Endothelial cell (in vitro differentiated cells): ENCODE measurements around the gene RIN1. TPM values are rescaled to one million over a fixed set of nuclear protein-coding genes. Genes with fewer than 3 reads are reported as not detected.
"Not testable (repeated sequence)": the region's sequence is repeated elsewhere in the genome, so short reads cannot be mapped to it uniquely, and the experiment has no call there.

ENCODE experiments used
- DNase-seq: peaks from one replicate; pipeline ENCODE4 v3.0.0; 2021; ENCODE audit warnings: low spot score
- H3K27ac Mint-ChIP-seq: one replicate; pipeline ENCODE4 v1.8.0; 2021; ENCODE audit warnings: mixed read lengths, inconsistent platforms; ENCODE audit not compliant: unreplicated experiment
- H3K27me3 Mint-ChIP-seq: one replicate; pipeline ENCODE4 v1.8.0; 2021; ENCODE audit warnings: mild to moderate bottlenecking, moderate library complexity, mixed read lengths, inconsistent platforms; ENCODE audit not compliant: unreplicated experiment
- H3K36me3 Mint-ChIP-seq: one replicate; pipeline ENCODE4 v1.8.0; 2021; ENCODE audit warnings: mild to moderate bottlenecking, low read depth, mixed read lengths, inconsistent platforms; ENCODE audit not compliant: unreplicated experiment
- H3K4me1 Mint-ChIP-seq: one replicate; pipeline ENCODE4 v1.8.0; 2021; ENCODE audit warnings: mild to moderate bottlenecking, mixed read lengths, inconsistent platforms; ENCODE audit not compliant: unreplicated experiment
- H3K4me3 Mint-ChIP-seq: one replicate; pipeline ENCODE4 v1.8.0; 2021; ENCODE audit warnings: mild to moderate bottlenecking, mixed read lengths, inconsistent platforms; ENCODE audit not compliant: unreplicated experiment
- H3K9me3 Mint-ChIP-seq: one replicate; pipeline ENCODE4 v1.8.0; 2021; ENCODE audit warnings: mixed read lengths, inconsistent platforms; ENCODE audit not compliant: unreplicated experiment
- CTCF ChIP-seq: fragments of 200-600 bp; sonication (generic); IDR thresholded peaks from one replicate; pipeline ENCODE4 v1.5.0; 2021; ENCODE audit warnings: antibody characterized with exemption; ENCODE audit not compliant: unreplicated experiment
- total RNA-seq: library from RNA; stranded (reverse); fragmentation: NEBNext Ultra II Directional; extraction: Animal tissue kit (Norgen Biotek cat#: 25700); gene quantifications from one replicate; pipeline ENCODE4 v1.2.1, GENCODE V29; 2021; ENCODE audit not compliant: unreplicated experiment

The RIN1 gene
- total RNA-seq, 1 donor from 2014 or later, result 4.8 TPM

GRCh38 chr11:66362481-66363147 is 26.4 kb upstream of the RIN1 start:
- H3K27ac Mint-ChIP-seq, result no peak overlapping the region
- no peaks in the 10 kb centered on the region for H3K4me1 Mint-ChIP-seq
- H3K36me3 Mint-ChIP-seq, result peaks cover 4% of the 10 kb centered on the region
- peaks cover 5% of the 10 kb centered on the region for H3K27me3 Mint-ChIP-seq
- no peak for TF ChIP-seq CTCF
- H3K4me3 Mint-ChIP-seq, result no peak overlapping the region
- H3K9me3 Mint-ChIP-seq, result no peaks in the 10 kb centered on the region
- no peak for DNase-seq

GRCh38 chr11:66361502-66361941 is 25.3 kb upstream of the RIN1 start:
- H3K36me3 Mint-ChIP-seq, result peaks cover 4% of the 10 kb centered on the region
- no peaks in the 10 kb centered on the region for H3K4me1 Mint-ChIP-seq
- H3K9me3 Mint-ChIP-seq, result no peaks in the 10 kb centered on the region
- H3K27ac Mint-ChIP-seq, result no peak overlapping the region
- H3K4me3 Mint-ChIP-seq, result no peak overlapping the region
- no peak for DNase-seq
- H3K27me3 Mint-ChIP-seq, result peaks cover 3% of the 10 kb centered on the region
- no peak for TF ChIP-seq CTCF

GRCh38 chr11:66360406-66361073 is 24.3 kb upstream of the RIN1 start:
- H3K4me1 Mint-ChIP-seq, result no peaks in the 10 kb centered on the region
- H3K4me3 Mint-ChIP-seq, result no peak overlapping the region
- H3K27me3 Mint-ChIP-seq, result peaks cover 3% of the 10 kb centered on the region
- TF ChIP-seq CTCF, result no peak
- H3K9me3 Mint-ChIP-seq, result no peaks in the 10 kb centered on the region
- peaks cover 4% of the 10 kb centered on the region for H3K36me3 Mint-ChIP-seq
- DNase-seq, result no peak
- no peak overlapping the region for H3K27ac Mint-ChIP-seq

GRCh38 chr11:66359662-66360087 is 23.4 kb upstream of the RIN1 start:
- Mint-ChIP-seq H3K9me3 (no peaks in the 10 kb centered on the region), H3K4me1 (no peaks in the 10 kb centered on the region), H3K27ac (no peak overlapping the region), H3K27me3 (peaks cover 3% of the 10 kb centered on the region), H3K36me3 (peaks cover 4% of the 10 kb centered on the region), H3K4me3 (no peak overlapping the region)
- no peak for TF ChIP-seq CTCF
- DNase-seq, result no peak

- H3K27me3 Mint-ChIP-seq, H3K9me3 Mint-ChIP-seq, H3K4me3 Mint-ChIP-seq, H3K4me1 Mint-ChIP-seq, DNase-seq, H3K36me3 Mint-ChIP-seq, H3K27ac Mint-ChIP-seq: not testable (repeated sequence)
These were observed 14.5 kb upstream of the RIN1 start for GRCh38 chr11:66350560-66351235.
